ENCODE measurements around the gene BEGAIN. TPM values are rescaled to one million over a fixed set of nuclear protein-coding genes. Genes with fewer than 3 reads are reported as not detected.

Gene BEGAIN
- polyA plus RNA-seq, 1 donor from 2014 or later = 10.9 TPM

GRCh38 chr14:100603341-100604120, 16.3 kb upstream of the BEGAIN start:
- TF ChIP-seq RAD21 (conservative IDR thresholded peaks at IDR 0.05) = no peak
- TF ChIP-seq SMC3 (conservative IDR thresholded peaks at IDR 0.05; ENCODE audit: poor library complexity) = no peak
- Histone ChIP-seq H3K9me2 (ENCODE audit: insufficient read depth, low read length) (no peaks in the 10 kb centered on the region), H2AFZ (ENCODE audit: low read depth, low read length) (no peak overlapping the region)

GRCh38 chr14:100602621-100603230, 15.5 kb upstream of the BEGAIN start:
- H3K4me2 ChIP-seq (ENCODE audit: low read length) = no peak overlapping the region
- no peak overlapping the region for H3K9ac ChIP-seq (ENCODE audit: low read length)
- no peak for TF ChIP-seq POLR2AphosphoS5 (IDR thresholded peaks at IDR 0.05)
- no peak for TF ChIP-seq REST (IDR thresholded peaks at IDR 0.05; ENCODE audit: borderline replicate concordance)
- TF ChIP-seq MXI1 (conservative IDR thresholded peaks at IDR 0.05; ENCODE audit: poor library complexity, severe bottlenecking) = no peak
- no peak for TF ChIP-seq TAF1 (IDR thresholded peaks at IDR 0.05; ENCODE audit: low read depth)
- TF ChIP-seq RAD21 (conservative IDR thresholded peaks at IDR 0.05) = no peak
- TF ChIP-seq EP300 (conservative IDR thresholded peaks at IDR 0.05; ENCODE audit: poor library complexity, severe bottlenecking) = no peak
- no peak for TF ChIP-seq EZH2 (IDR thresholded peaks at IDR 0.05; ENCODE audit: borderline replicate concordance, insufficient read depth, low read length, poor library complexity, severe bottlenecking)
- TF ChIP-seq SMC3 (conservative IDR thresholded peaks at IDR 0.05; ENCODE audit: poor library complexity) = no peak
- no peak for TF ChIP-seq CTCF (IDR thresholded peaks at IDR 0.05; ENCODE audit: poor library complexity, severe bottlenecking)
- H3K36me3 ChIP-seq (ENCODE audit: insufficient read depth, low read length) = no peaks in the 10 kb centered on the region
- H3K27ac ChIP-seq (ENCODE audit: low read length) = no peak overlapping the region
- no peaks in the 10 kb centered on the region for H4K20me1 ChIP-seq (ENCODE audit: insufficient read depth)
- H3F3A ChIP-seq (ENCODE audit: insufficient read depth, low read length, poor library complexity, severe bottlenecking) = no peaks in the 10 kb centered on the region
- H2AFZ ChIP-seq (ENCODE audit: low read depth, low read length) = no peak overlapping the region
- no peaks in the 10 kb centered on the region for H3K27me3 ChIP-seq (ENCODE audit: insufficient read depth, low read depth, low read length)
- H3K79me2 ChIP-seq (replicated peaks; ENCODE audit: insufficient read depth, low read length) = no peaks in the 10 kb centered on the region
- no peak overlapping the region for H3K4me3 ChIP-seq (ENCODE audit: low read length)
- no peaks in the 10 kb centered on the region for H3K9me3 ChIP-seq (ENCODE audit: low read length)
- no peaks in the 10 kb centered on the region for H3K9me2 ChIP-seq (ENCODE audit: insufficient read depth, low read length)

More at GRCh38 chr14:100603341-100604120, 16.3 kb upstream of the BEGAIN start:
- Histone ChIP-seq H3K9ac (ENCODE audit: low read length) (no peak overlapping the region), H3K27ac (ENCODE audit: low read length) (no peak overlapping the region), H3K4me2 (ENCODE audit: low read length) (no peak overlapping the region), H3K27me3 (ENCODE audit: insufficient read depth, low read depth, low read length) (no peaks in the 10 kb centered on the region), H3K79me2 (replicated peaks; ENCODE audit: insufficient read depth, low read length) (no peaks in the 10 kb centered on the region), H3K9me3 (ENCODE audit: low read length) (no peaks in the 10 kb centered on the region), H3K4me3 (ENCODE audit: low read length) (no peak overlapping the region), H3F3A (ENCODE audit: insufficient read depth, low read length, poor library complexity, severe bottlenecking) (no peaks in the 10 kb centered on the region), H4K20me1 (ENCODE audit: insufficient read depth) (no peaks in the 10 kb centered on the region), H3K36me3 (ENCODE audit: insufficient read depth, low read length) (no peaks in the 10 kb centered on the region)
